Measurements from ENCODE around the gene TRABD. TPM values are rescaled to one million over a fixed set of nuclear protein-coding genes. Genes with fewer than 3 reads are reported as not detected.
A peak's percentile ranks its signal among the peaks of the same experiment; 100 is the strongest.

TRABD gene
- total and polyA plus RNA-seq, 5 experiments from 2014 or later: 28.7 to 113 (median 46.7) TPM

GRCh38 chr22:50242406-50242949 is 56.8 kb downstream of the TRABD start:
- ATAC-seq: no peak
- H3K9me3 Mint-ChIP-seq: no peaks in the 10 kb centered on the region
- POLR2A ChIA-PET: interaction anchor here (0.8 to 1.3 kb wide), 6 partner anchors 9 to 290 kb away, joined by 3 to 7 read pairs (median 4); partner anchors contain the start of gene SCO2
- peaks cover 14 to 67% (median 34%) of the 10 kb centered on the region in 4 donors for H3K4me1 Mint-ChIP-seq
- H3K4me3 Mint-ChIP-seq: peak overlapping the region; percentile 85 to 100 (median 99)
- DNase-seq: no peak
- peak overlapping the region in 9 of 10 donors; percentile 11 to 99 (median 65) for H3K27ac Mint-ChIP-seq
- H3K36me3 Mint-ChIP-seq: peaks cover 0 to 40% (median 4%) of the 10 kb centered on the region in 3 donors
- H3K27me3 Mint-ChIP-seq: no peaks in the 10 kb centered on the region

DNA sequence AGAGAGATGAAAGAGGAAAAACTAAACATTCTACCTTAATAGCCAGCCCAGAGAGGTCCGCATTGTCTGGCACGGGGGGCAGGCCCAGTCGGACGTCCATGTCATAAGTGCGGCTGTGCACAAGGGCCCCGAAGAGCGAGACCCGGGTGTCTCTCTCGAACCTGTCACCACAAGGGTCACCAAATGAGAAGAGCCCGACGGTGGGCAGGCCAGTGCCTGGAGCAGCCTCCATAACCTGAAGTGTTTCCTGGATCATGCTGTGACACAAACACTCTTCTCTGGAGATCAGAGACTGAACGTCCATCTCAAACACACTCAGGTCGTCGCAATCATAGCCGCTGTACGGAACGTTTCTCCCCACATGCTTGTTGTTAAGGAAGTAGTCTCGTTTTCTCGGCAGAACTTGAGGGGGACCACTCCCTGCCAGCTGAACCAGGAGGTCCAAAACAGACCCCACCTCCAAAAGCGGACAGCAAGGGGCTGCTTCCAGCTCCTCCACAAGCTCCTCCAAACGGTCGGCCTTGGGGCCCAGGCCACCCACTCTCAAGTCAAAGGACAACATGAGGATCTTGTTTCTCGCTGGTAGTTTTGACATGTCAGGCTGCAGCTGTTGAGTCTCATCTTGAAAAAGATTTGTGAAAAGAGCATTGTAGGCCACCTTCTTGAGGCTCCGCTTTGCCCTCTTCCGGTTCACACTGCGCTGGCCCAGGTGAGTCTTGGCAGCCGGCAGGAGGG is 58.1 kb downstream of the TRABD start:
- H3K4me3 Mint-ChIP-seq: peak overlapping the region; percentile 85 to 100 (median 99)
- no peaks in the 10 kb centered on the region for H3K27me3 Mint-ChIP-seq
- peak overlapping the region; percentile 98 to 100 (median 100) for H3K27ac Mint-ChIP-seq
- POLR2A ChIA-PET: interaction anchor here (0.6 to 3.5 kb wide), 20 partner anchors 8 to 384 kb away, joined by 3 to 20 read pairs (median 4); partner anchors contain the start of genes ARSA, DENND6B and SCO2
- no peaks in the 10 kb centered on the region for H3K9me3 Mint-ChIP-seq
- DNase-seq: no peak
- peaks cover 11 to 63% (median 31%) of the 10 kb centered on the region in 4 donors for H3K4me1 Mint-ChIP-seq
- ATAC-seq: no peak
- peaks cover 0 to 32% (median 4%) of the 10 kb centered on the region in 3 donors for H3K36me3 Mint-ChIP-seq

GRCh38 chr22:50244420-50245213 is 58.9 kb downstream of the TRABD start, which contains the start of gene TUBGCP6:
Gene TUBGCP6 (minus strand): TSS chr22:50245023. CDS start chr22:50244459, 564 bp downstream.
- POLR2A ChIA-PET: interaction anchor here (0.6 to 3.5 kb wide), 20 partner anchors 12 to 383 kb away, joined by 3 to 20 read pairs (median 4); partner anchors contain the start of genes ARSA, DENND6B and SCO2
- DNase-seq (peak; percentile 83 to 93 (median 90)), ATAC-seq (peak; percentile 79 to 81)
- peaks cover 0 to 25% (median 4%) of the 10 kb centered on the region in 3 donors for H3K36me3 Mint-ChIP-seq
- H3K27me3 Mint-ChIP-seq: no peaks in the 10 kb centered on the region
- peak within 1 kb of the TSS; percentile 98 to 100 (median 100) for H3K27ac Mint-ChIP-seq
- peaks cover 11 to 60% (median 31%) of the 10 kb centered on the region in 4 donors for H3K4me1 Mint-ChIP-seq
- H3K4me3 Mint-ChIP-seq: peak within 1 kb of the TSS; percentile 85 to 100 (median 99)
- H3K9me3 Mint-ChIP-seq: no peaks in the 10 kb centered on the region

GRCh38 chr22:50245214-50246072 is 59.7 kb downstream of the TRABD start:
- POLR2A ChIA-PET: interaction anchor here (0.7 to 3.5 kb wide), 6 partner anchors 15 to 383 kb away, joined by 3 to 17 read pairs (median 5); partner anchors contain the start of genes ARSA, LMF2, NCAPH2 and SCO2
- peak overlapping the region; percentile 85 to 100 (median 99) for H3K4me3 Mint-ChIP-seq
- peaks cover 0 to 16% (median 4%) of the 10 kb centered on the region in 3 donors for H3K36me3 Mint-ChIP-seq
- DNase-seq (peak in 1 of 10 donors; percentile 41), ATAC-seq (peak; percentile 7 to 35)
- H3K4me1 Mint-ChIP-seq: peaks cover 9 to 61% (median 32%) of the 10 kb centered on the region in 4 donors
- H3K27me3 Mint-ChIP-seq: no peaks in the 10 kb centered on the region
- H3K9me3 Mint-ChIP-seq: no peaks in the 10 kb centered on the region
- peak overlapping the region; percentile 98 to 100 (median 100) for H3K27ac Mint-ChIP-seq

GRCh38 chr22:50246242-50247175 is 60.8 kb downstream of the TRABD start:
- POLR2A ChIA-PET: interaction anchor here (0.7 to 3.5 kb wide), 5 partner anchors 45 to 375 kb away, joined by 3 to 17 read pairs (median 3); partner anchors contain the start of genes LMF2, NCAPH2 and SCO2
- H3K9me3 Mint-ChIP-seq: no peaks in the 10 kb centered on the region
- peaks cover 5 to 54% (median 26%) of the 10 kb centered on the region in 4 donors for H3K4me1 Mint-ChIP-seq
- H3K27me3 Mint-ChIP-seq: no peaks in the 10 kb centered on the region
- peaks cover 0 to 11% (median 4%) of the 10 kb centered on the region in 3 donors for H3K36me3 Mint-ChIP-seq
- H3K4me3 Mint-ChIP-seq: peak overlapping the region; percentile 52 to 100 (median 60)
- peak overlapping the region in 6 of 10 donors; percentile 31 to 77 (median 62) for H3K27ac Mint-ChIP-seq
- no peak for ATAC-seq
- DNase-seq: no peak

DNA sequence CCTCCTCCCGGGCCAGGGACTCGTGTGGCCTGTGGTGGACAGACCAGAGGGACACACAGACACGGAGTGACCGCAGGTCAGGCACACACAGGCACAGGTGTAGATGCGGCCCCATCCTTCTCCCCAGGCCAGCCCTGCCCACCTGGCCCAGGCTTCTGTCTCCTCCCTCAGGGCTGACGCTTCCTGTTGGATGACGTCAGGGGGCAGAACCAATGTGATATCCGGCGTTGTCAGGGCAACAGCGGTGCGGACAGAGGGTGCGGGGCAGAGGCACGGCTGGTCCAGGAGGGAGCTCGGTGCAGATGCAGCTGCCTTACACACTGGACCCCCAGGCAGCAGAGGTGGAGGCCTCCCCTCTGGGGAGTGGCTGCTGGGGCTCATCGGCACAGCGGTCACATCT is 62.0 kb downstream of the TRABD start:
- DNase-seq (peak in 6 of 10 donors; percentile 26 to 72 (median 34)), ATAC-seq (no peak)
- Mint-ChIP-seq H3K36me3 (peaks cover 0 to 10% (median 4%) of the 10 kb centered on the region in 3 donors), H3K4me1 (peaks cover 3 to 44% (median 19%) of the 10 kb centered on the region in 4 donors), H3K4me3 (peak overlapping the region in 7 of 10 donors; percentile 18 to 69 (median 36)), H3K9me3 (no peaks in the 10 kb centered on the region), H3K27me3 (no peaks in the 10 kb centered on the region), H3K27ac (peak overlapping the region in 6 of 10 donors; percentile 50 to 90 (median 71))
- POLR2A ChIA-PET: no interaction called here

DNA sequence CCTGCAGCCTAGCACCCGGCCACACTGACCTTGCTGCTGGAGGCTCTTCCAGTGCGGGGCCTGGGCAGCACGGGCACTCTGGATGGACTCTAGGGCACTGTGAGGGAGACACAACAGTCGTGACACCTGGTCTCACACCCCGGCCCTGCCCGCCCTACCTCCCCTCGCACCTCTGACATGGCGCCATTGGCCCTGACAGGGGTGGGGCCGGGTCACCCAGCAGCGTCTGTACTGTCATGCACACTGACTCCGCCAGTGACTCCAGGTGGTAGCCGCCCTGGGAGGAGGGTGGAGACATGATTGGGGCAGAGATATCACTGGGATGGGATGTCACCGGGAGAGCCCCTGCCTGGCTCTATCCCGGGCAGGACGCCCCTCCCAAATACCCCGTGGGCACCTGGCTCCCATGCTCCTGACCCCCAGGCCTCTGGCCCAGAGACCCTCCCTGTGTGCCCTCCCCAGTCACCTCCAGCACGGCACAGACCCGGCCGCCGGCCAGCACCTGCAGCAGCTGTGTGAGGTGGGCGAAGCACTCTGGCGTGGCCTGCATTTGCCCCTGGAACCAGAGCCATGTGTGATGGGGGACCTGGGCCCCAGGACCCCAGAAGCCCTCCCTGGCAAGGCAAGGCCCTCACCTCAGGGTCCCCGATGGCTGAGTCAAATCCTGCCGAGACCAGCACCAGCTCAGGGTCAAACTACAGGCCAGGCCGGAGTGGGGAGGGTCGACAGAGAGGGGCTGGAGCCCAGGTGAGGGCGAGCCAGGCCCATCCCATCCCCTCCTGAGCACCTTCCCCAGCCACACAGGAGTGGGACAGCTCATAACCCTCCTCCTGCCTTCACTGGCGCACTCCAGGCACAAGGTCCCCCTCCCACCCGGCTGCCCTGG is 62.7 kb downstream of the TRABD start:
- Mint-ChIP-seq H3K9me3 (no peaks in the 10 kb centered on the region), H3K27ac (peak overlapping the region in 2 of 10 donors; percentile 74 to 90), H3K4me3 (peak overlapping the region in 2 of 10 donors; percentile 19 to 34), H3K4me1 (peaks cover 3 to 40% (median 17%) of the 10 kb centered on the region in 4 donors), H3K36me3 (peaks cover 0 to 10% (median 4%) of the 10 kb centered on the region in 3 donors), H3K27me3 (no peaks in the 10 kb centered on the region)
- POLR2A ChIA-PET: no interaction called here
- ATAC-seq (no peak), DNase-seq (no peak)
